ENCODE results near the gene PITX1. TPM values are rescaled to one million over a fixed set of nuclear protein-coding genes. Genes with fewer than 3 reads are reported as not detected.

The PITX1 gene
- total RNA-seq, 1 donor from 2014 or later = not detected

DNA sequence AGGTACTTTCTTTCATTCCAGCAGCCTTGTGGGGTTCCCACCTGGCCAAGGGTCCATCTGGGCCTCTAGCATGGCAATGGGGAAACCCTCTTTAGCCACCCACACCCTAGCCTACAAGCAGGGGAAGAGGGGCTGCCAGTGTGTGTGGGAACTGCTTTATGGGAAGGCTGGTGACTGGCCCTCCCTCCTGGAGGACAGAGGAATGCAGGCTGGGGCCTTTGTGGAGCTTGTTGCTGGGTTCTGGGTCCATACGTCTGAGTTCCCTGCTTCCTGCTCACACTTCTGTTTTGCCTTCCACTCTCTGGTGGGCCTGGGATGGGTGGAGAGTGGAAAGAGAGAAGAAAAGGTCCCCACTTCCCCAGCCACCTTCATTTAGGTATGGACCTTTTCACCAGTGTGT lies 14.9 kb upstream of the PITX1 start:
- peak; percentile 23 for DNase-seq (ENCODE audit: missing footprints)
- intact Hi-C loops (cut with DNase I) = no loop called here
- no peak for ATAC-seq

DNA sequence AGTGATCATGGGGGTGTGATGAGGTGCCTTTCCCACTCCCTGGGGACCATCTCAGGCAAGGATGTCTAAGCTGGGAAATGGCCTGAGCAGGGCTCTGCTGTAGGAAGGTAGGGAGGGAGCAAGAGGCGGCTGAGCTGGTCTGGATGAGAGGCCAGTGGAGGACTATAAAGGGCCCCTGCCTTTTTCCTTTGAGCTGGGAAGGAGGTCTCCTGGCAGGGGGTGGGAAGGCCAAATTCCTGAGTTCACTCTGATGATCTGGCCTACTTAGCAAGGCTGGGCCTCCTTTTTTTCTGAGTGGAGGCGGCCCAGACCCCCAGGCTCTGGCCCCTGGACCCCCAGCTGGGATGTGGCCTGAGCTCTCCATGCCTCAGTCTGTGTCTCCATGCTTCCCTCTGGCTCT lies 14.3 kb upstream of the PITX1 start:
- DNase-seq (ENCODE audit: missing footprints) = no peak
- ATAC-seq = no peak
- intact Hi-C loops (cut with DNase I) = no loop called here

DNA sequence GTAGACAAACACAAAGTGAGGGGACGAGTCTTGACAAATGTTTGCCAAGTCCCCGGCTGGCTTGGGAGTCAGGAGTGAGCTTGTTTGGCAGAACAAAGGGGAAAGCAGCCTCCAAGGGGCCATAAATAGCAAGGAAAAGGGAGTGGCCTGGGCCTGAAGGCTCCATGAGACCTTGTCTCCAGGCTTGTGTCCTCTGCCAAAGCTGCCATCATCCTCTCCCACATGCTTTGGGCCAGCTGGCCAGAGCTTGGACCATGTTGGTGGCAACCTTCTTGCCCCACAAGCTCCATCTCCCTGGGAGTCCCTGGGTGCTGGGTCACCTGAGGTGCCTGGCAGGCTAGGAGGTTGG lies 13.3 kb upstream of the PITX1 start:
- intact Hi-C loops (cut with DNase I) = no loop called here
- peak; percentile 60 for DNase-seq (ENCODE audit: missing footprints)
- ATAC-seq = no peak

DNA sequence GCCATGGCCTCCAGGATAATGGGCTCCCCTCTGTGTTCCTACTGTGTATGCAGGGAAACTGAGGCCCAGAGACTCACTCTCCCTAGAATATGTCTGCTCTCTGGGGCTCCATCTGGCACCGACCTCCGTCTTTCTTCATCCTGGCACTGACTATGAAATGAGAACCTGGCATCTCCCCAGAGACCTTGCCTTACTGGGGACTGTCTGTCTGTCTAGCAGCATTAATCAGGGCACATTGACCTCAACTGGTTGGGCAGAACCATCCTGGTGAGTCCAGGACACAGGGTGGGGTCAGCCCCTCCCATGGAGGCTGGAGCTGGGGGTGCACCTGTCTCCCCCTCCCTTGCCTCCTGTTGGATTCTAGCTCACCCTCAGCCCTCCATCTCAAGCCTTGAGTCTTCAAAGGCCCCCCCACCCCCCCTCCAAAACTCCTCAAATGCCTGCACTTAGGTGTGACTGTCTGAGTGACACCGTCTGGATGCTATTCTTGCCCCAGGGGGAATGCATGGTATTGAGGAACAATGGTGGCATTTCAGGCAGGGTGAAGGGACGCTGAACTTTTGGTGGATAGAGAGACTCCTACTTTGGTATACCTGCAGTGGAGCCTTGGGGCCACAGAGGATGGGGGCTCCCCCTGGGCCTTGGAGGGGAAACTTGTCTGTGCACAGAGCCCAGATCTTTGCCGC lies 12.8 kb upstream of the PITX1 start:
- DNase-seq (ENCODE audit: missing footprints) (no peak), ATAC-seq (no peak)
- intact Hi-C loops (cut with DNase I) = no loop called here

DNA sequence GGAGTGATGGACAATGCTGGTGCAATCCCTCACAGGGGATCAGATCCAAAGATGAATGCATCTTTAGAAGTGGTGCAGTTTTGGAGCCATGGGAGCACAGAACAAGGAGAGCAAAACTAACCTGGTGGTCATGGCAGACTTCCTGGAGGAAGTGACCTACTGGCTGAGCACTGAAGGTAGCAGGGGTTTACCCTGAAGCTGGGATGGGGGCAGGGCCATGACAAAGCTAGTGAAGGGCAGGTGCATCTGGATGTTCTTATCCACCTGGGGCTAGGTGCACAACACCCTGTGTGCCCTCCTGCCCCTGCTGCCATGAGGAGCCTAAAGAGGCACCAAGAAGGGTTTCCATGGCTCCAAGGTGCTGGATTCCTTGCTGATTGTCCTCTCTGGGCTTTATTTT lies 11.5 kb upstream of the PITX1 start:
- peak; percentile 18 for DNase-seq (ENCODE audit: missing footprints)
- intact Hi-C loops (cut with DNase I) = no loop called here

DNA sequence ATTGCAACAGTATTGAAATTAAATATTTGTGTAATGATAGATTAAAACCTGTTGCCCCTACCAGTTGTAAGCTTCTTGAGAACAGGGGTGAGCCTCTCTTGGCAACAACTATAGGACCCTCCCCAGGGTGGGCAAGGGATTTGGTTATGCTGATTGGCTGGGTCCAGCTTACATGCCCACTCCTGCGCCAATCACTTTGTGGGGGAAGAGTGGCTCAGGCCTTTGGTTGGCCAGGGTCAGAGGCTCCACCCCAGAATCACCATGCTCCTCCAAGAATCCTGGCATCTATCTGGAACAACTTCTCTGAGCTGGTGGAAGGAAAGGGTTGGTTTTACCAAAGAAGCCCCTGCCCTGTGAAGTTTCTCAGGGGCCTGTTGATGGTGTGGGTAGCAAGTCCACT lies 8.6 kb upstream of the PITX1 start:
- DNase-seq (ENCODE audit: missing footprints) = no peak
- ATAC-seq = no peak
- intact Hi-C loops (cut with DNase I) = no loop called here

More for the DNA sequence above, 11.5 kb upstream of the PITX1 start:
- ATAC-seq = no peak

DNA sequence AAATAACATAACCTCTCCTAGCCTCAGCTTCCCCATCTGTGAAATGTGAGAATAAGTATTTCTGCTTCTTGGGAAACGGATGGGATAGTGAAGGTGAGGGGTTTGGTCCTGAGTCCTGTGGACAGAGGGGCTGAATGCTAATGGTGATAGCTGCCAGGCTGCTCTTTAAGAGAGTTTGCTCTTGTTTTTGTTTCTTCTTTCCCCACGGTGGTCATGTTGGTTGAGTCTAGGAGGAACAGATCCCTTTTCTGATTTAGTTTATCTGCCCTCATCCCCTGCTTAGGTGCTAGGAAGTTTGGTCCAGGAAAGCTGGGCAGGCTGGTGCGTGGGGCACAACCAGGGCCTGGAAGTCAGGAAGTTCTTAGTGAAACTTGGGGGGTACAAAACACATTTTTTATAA lies 7.7 kb upstream of the PITX1 start:
- intact Hi-C loops (cut with DNase I) = no loop called here
- ATAC-seq (no peak), DNase-seq (ENCODE audit: missing footprints) (no peak)

DNA sequence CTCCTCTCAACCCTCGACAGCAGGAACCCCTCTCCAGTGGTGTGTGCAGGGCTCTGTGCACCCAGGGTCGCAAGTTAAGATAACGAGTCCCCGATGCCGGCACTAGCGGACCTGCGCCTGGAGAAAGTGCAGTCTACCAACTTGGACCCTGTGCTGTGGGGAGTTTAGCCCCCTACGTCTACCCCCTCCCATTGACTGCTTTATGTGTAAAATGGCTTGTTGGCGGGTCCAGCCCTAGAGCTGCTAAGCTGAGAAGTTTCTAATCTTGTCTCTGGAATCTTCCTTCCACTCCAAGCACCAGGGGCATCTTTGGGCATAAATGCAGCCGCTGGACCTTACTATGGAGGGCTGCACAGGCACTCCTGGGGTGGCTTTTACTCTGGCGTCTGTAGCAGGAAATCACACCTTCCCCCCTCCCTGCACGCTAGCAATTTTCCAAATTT lies 7.1 kb upstream of the PITX1 start:
- intact Hi-C loops (cut with DNase I) = no loop called here
- ATAC-seq = no peak
- no peak for DNase-seq (ENCODE audit: missing footprints)

DNA sequence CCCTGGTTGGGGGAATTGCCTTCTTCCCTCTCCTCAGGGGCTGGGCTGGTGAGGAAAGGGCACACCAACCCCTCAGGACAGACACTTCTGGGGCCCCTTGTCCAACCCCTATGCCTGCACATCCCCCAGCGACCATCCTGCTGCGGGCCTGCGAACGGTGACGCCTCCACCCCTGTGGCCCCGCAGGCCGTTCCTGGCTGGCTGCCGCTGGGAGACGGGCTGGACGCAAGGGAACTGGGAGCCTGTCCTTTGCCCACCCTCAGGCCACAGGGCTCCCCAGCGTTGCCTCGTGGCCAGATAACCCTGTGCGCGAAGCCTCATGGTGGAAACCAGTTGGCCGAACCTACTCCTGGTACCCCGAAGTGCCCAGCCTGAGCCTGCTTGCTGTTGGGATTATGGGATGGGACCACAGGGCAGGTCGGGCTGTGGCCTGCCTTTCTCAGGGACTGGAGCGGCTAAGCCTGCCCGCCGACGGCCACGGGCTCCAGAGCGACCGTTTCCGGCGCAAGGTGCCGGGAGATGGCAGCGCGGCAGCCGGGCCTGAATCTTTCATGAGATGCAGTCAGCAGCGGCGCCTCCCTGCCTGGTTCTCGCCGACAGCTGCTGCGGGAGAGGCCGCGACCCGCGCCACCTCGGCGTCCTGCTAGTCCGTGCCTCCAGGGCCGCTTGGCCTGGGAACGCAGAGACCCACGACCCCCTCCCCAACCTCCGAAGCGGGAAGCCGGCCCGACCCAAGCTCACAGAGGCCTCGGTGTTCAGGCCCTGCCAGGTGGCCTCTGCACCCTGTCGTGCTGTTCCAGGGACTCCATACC lies 6.5 kb upstream of the PITX1 start:
- DNase-seq (ENCODE audit: missing footprints) = peak; percentile 60
- intact Hi-C loops (cut with DNase I) = no loop called here
- ATAC-seq = no peak

DNA sequence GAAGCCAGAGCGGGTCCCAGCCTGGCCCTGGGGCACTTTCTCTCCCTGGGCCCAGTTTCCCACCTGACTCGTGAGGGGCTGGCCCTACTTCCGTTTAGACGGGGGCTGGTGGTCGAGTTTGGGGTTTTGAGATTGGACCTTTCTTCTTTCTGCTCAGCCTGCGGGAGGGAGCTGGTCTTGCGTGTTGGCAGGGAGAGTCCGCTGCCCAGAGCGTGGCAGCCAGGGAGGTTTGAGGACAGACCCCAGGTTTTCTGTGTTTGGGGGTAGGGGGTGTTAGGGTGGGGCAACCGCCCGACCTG lies 6.0 kb upstream of the PITX1 start:
- ATAC-seq (no peak), DNase-seq (ENCODE audit: missing footprints) (no peak)
- intact Hi-C loops (cut with DNase I) = no loop called here

DNA sequence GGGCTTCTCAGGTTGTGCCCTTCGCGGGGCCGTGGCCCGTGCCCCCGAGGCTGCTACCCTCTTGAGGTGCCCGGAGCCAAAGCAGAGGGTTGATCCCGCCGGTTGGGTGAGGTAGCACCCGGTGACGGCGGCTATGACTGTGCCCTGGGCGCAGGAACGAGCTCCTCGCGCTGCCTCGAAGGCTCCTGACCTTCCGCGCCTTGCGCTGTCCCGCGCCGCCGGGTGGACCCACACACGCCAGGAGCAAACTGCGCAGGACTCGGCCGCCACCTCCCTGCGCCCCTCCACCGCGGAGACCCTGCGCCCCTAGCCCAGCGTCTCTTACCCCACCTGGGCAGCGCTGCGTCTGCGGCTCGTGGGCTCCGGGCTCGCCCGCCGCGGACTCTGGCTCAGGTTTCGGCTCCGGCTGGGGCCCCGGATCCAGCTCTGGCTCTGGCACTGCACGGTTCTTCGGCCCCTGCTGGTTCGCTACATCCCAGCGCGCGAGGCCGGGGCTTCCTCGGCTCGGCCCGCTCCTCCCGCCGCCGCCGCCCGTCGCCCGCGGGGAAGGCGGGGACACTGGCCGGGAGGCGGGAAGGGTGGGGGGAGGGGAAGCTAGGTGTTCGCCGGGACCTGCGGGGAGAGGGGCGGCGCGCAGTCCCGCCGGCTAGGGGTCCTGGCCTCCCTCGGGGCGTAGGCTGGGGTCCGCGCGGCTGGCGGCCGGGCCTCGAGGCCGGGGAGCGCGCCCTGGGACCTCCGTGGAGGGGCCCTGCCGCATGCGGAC lies 5.4 kb upstream of the PITX1 start:
- intact Hi-C loops (cut with DNase I) = loop anchor here (10.0 kb wide), 1 partner anchor 295 kb away; no protein-coding TSS in a partner anchor
- ATAC-seq (no peak), DNase-seq (ENCODE audit: missing footprints) (no peak)

DNA sequence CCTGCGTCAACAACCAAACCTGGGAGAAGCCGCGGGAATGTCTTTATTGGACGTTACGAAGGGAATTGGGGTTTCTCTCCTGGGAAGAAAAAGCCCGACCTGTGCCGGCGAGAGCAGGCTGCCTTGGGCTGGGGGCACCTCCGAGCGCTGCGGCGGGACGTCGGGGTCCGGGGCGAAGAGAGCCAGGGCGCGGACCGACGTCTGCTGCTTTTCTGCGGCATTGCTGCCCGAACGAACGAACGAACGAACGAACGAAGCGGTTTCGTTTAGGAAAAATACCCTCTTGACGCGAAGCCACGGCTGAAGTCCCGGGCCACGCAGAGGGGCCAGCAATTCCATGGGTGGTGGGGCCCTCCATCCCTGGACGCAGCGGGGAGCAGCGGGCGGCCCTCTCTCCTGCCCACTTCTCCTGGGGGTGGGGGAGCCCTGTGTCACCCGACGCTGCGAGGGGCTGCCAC lies 4.8 kb upstream of the PITX1 start:
- DNase-seq (ENCODE audit: missing footprints) (no peak), ATAC-seq (no peak)
- intact Hi-C loops (cut with DNase I) = loop anchor here (10.0 kb wide), 1 partner anchor 296 kb away; no protein-coding TSS in a partner anchor

DNA sequence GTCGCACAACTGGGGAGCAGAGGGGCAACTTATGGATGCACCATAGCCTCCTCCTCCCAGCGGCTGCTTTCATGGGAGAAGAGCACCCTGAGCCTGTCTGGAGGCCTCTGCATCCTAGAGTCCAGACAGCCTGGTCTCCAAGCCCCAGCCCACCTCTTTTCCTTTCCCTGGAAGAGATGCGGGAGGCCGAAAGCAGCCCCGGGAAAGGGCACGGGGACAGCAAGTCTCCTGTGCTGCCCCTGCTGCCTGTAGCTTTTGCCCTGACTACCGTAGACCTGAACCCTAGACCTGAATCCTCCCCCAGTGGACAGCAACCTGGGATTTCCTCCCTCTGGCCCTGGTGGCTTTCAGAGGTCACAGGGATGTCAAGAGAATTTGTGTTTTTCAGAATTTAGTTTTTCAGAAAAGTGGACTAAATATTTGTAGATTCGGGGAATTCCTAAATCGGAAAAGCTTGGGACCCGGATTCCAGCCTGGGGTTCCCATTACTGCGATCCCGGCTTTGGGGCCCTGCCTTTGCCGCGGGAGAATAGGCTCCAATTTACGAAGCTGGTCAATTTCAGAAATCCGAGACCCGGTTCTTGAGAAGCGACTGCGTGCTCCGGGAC lies 4.3 kb upstream of the PITX1 start:
- no peak for DNase-seq (ENCODE audit: missing footprints)
- no peak for ATAC-seq
- intact Hi-C loops (cut with DNase I) = loop anchor here (10.0 kb wide), 1 partner anchor 296 kb away; no protein-coding TSS in a partner anchor

DNA sequence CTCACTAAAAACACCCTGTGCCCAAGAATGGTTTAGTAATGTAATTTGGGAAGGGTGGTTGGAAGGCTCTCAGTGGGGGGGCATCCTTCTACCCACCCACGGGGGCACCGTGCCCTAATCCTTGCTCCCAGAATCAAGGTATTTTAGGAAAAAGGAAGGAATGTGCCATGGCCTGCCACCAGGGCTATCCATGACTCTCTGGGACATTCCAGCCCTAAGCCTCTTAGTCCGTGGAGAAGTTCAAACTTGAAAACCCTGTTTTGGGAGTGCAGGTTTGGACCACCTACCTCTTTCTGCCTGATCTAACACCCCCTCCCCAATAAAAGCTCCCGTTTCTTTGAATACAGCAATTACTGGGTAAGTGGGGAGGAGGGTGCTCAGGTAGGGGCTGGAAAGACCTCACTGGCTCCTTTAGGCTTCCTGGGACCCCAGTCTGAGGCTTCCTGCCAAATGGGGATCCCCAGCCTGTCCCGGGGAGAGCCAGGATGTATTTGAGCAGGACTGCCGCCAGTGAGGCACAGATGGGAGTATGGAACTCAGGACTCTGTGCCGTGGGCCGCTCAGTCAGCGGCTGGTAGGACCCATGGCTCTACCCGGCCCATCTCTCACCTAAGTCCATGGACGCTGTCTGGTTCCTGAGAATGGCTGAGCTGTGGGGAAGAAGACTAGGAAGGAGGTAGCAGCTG lies 3.6 kb upstream of the PITX1 start:
- ATAC-seq = no peak
- intact Hi-C loops (cut with DNase I) = loop anchor here (10.0 kb wide), 1 partner anchor 297 kb away; no protein-coding TSS in a partner anchor
- no peak for DNase-seq (ENCODE audit: missing footprints)

DNA sequence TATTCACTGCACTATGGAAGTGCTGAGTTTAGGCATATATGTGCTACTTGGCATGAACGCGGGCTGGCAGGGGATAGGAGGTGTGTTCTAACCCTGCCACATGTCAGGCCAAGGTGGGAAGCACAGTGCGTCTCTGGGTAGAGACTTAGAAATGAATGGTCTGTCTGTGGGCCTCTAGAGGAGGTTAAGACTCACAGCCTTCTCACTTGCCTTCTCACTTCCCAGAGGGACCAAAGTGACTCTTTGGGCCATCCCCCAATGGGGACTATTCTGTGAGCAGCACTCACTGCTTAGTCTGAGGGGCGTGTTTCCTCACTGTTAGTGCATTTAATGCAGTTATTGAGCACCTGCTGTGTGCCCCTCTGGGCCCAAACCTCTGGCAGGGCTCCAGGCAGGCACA lies 2.4 kb upstream of the PITX1 start:
- ATAC-seq = no peak
- intact Hi-C loops (cut with DNase I) = loop anchor here (10.0 kb wide), 1 partner anchor 298 kb away; no protein-coding TSS in a partner anchor
- no peak for DNase-seq (ENCODE audit: missing footprints)

DNA sequence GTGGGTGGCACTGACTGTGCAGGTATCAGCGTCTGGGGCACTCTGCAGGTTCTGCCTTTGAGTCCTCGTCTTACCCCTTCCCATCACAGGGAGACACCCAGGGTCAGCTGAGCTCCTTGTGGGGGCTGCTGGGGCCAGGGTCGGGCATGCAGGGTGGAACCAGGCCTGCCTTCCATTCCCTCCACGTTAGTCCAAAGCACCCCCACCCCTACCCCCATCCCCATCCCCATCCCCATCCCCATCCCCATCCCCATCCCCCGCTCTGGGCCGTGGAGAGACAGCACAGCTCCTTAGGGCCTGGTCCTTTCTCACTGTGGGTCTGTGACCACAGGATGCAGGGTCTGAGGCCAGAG lies 1.6 kb upstream of the PITX1 start:
- DNase-seq (ENCODE audit: missing footprints) (no peak), ATAC-seq (peak; percentile 5)
- intact Hi-C loops (cut with DNase I) = loop anchor here (10.0 kb wide), 1 partner anchor 299 kb away; no protein-coding TSS in a partner anchor

DNA sequence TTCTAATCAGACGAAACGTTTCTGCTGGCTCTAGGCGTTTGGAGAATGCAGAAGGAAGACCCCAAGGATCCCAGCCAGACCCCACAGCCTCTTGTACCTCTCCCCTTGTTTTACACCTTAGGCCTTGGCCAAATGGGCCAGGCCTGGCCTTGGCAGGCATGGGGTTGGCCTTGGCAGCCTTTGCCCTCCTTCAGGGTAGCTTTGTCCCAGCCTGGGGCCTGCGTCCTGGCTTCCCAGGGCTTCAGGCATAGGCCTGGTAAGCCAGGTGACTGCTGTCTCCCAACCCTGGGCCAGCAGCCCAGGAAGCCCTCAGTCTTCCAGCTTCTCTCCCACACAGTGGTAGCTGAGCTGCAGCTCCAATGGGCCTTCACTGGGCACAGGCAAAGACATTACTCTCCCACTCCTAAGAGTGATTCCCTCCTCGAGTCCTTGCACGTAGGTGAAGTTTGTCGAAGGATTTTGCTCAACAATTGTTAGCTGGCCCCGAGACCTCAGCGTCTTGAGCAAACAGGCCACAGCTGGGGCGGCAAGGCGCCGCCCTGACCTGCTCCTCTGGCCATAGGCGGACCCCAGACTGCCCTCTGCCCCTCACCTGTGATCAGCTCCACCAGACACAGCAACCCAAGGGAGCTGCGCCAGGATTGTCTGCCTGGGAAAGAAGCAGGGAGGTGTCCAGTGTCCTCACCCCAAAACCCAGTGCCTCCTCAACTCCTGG lies 1.1 kb upstream of the PITX1 start:
- DNase-seq (ENCODE audit: missing footprints) (no peak), ATAC-seq (no peak)
- intact Hi-C loops (cut with DNase I) = loop anchor here (10.0 kb wide), 1 partner anchor 300 kb away; no protein-coding TSS in a partner anchor
